SK-N-MC (cell line): Measurements from ENCODE around the gene DACT2.

ENCODE experiments used
- DNase-seq: peaks from one replicate; pipeline ENCODE4 v3.0.0-alpha.2; 2011; ENCODE audit warnings: low read depth, low spot score
- H3K27ac ChIP-seq: fragments of 200-600 bp; sonication (generic); 2 replicates; pipeline ENCODE4 v1.5.1; 2016; ENCODE audit warnings: mixed run types
- H3K36me3 ChIP-seq: fragments of 200-600 bp; sonication (generic); 2 replicates; pipeline ENCODE4 v1.6.1; 2017; ENCODE audit warnings: antibody characterized with exemption, low read length, mixed read lengths; ENCODE audit not compliant: insufficient read depth
- H3K4me3 ChIP-seq: fragments of 200-600 bp; sonication (generic); 2 replicates; pipeline ENCODE4 v1.5.1; 2016
- H3K9ac ChIP-seq: fragments of 200-600 bp; sonication (generic); 2 replicates; pipeline ENCODE4 v1.8.0; 2017; ENCODE audit warnings: mixed run types, mixed read lengths; ENCODE audit not compliant: insufficient read length
- H3K9me3 ChIP-seq: fragments of 200-600 bp; sonication (generic); 2 replicates; pipeline ENCODE4 v1.6.1; 2017; ENCODE audit warnings: low read depth, mild to moderate bottlenecking, antibody characterized with exemption, low read length, moderate library complexity, mixed read lengths
- EZH2 ChIP-seq: fragments of 200-600 bp; sonication (generic); IDR thresholded peaks from one replicate; pipeline ENCODE4 v1.6.1; 2017; ENCODE audit warnings: antibody characterized with exemption
- FOXP2 ChIP-seq: optimal IDR thresholded peaks from 2 replicates; pipeline ENCODE3; 2011; ENCODE audit warnings: mild to moderate bottlenecking, moderate library complexity; ENCODE audit not compliant: insufficient read depth; ENCODE audit errors: extremely low read length, control extremely low read depth
- POLR2AphosphoS5 ChIP-seq: IDR thresholded peaks from 2 replicates; pipeline ENCODE4 v1.6.1; 2012; ENCODE audit warnings: mild to moderate bottlenecking, low read depth, low read length, borderline replicate concordance

DACT2 gene

GRCh38 chr6:168333491-168333890 is 13.9 kb upstream of the DACT2 start:
- TF ChIP-seq EZH2: no peak
- TF ChIP-seq POLR2AphosphoS5: no peak
- TF ChIP-seq FOXP2: no peak
- H3K36me3 ChIP-seq: no peaks in the 10 kb centered on the region
- no peak overlapping the region for H3K4me3 ChIP-seq
- DNase-seq: no peak
- no peak overlapping the region for H3K27ac ChIP-seq
- H3K9me3 ChIP-seq: no peaks in the 10 kb centered on the region
- no peak overlapping the region for H3K9ac ChIP-seq

GRCh38 chr6:168333039-168333438 is 13.5 kb upstream of the DACT2 start:
- no peak for DNase-seq

DNA sequence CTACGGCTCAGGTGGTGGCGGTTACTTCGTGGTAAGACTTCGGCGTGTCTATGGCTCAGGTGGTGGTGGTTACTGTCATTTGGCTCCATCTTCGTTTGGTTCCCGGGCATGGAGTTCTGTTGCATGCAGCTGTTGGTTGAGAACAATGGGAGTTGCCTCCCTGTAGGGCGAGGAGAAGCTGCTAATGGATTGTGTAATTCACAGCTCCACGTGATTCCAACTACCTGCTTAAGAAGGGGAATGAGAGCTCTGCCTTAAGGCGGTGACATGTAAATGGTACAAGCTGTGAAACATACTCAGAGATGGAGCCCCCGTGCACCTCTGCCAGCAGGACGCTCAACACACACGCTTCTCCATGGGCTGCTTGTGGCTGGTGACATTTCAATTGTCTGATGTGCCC is 12.4 kb upstream of the DACT2 start:
- no peak for DNase-seq
- no peak for TF ChIP-seq EZH2
- no peak for TF ChIP-seq POLR2AphosphoS5
- no peak for TF ChIP-seq FOXP2
- Histone ChIP-seq H3K36me3 (no peaks in the 10 kb centered on the region), H3K9ac (no peak overlapping the region), H3K4me3 (no peak overlapping the region), H3K9me3 (no peaks in the 10 kb centered on the region), H3K27ac (no peak overlapping the region)

More at GRCh38 chr6:168333039-168333438, 13.5 kb upstream of the DACT2 start:
- Histone ChIP-seq H3K4me3 (no peak overlapping the region), H3K36me3 (no peaks in the 10 kb centered on the region), H3K27ac (no peak overlapping the region), H3K9ac (no peak overlapping the region), H3K9me3 (no peaks in the 10 kb centered on the region)
- TF ChIP-seq POLR2AphosphoS5 (no peak), FOXP2 (no peak), EZH2 (no peak)

- H3K9me3 ChIP-seq: no peaks in the 10 kb centered on the region
- no peak overlapping the region for H3K4me3 ChIP-seq
- DNase-seq: no peak
- no peak for TF ChIP-seq EZH2
- no peak for TF ChIP-seq FOXP2
- TF ChIP-seq POLR2AphosphoS5: no peak
- no peak overlapping the region for H3K27ac ChIP-seq
- no peaks in the 10 kb centered on the region for H3K36me3 ChIP-seq
- no peak overlapping the region for H3K9ac ChIP-seq
These were observed 11.5 kb upstream of the DACT2 start for GRCh38 chr6:168331058-168331457.

DNA sequence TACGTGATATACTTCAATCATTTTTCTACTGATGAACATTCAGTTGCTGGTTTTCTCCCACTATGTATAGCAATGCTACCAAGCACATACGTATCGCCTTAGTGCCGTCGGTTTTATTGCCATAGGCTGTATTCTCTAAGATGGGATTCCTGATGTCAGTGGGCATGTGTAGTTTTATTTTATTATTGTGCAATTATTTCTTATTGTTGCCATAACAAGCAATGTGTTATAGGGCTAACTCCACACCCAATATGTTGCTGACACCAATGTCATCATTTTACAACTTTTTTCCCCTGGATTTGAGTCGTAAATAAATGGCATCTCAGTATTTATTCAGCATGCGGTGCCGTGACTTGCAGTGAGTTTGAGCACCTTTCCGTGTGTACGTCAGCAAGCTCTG is 10.8 kb upstream of the DACT2 start:
- no peak for DNase-seq
- H3K36me3 ChIP-seq: no peaks in the 10 kb centered on the region
- H3K4me3 ChIP-seq: no peak overlapping the region
- no peak for TF ChIP-seq POLR2AphosphoS5
- no peak for TF ChIP-seq FOXP2
- TF ChIP-seq EZH2: no peak
- H3K9me3 ChIP-seq: no peaks in the 10 kb centered on the region
- H3K9ac ChIP-seq: no peak overlapping the region
- H3K27ac ChIP-seq: no peak overlapping the region

DNA sequence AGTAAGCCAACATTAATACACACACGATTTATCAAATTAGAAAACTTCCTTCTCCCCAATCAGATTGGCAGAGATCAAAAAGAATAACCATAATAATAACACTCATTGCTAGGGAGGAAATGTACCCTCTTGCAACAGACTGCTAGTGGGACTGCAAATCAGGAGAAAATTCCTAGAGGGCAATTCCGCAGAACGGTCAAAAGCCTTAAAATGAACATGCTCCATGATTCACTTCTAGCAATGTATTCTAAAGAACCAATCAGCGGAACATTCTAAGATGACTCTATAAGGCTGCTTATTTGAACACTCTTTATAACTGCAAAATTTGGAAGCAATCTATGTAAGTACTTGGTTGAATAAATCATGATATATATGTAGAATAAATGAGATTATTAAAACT is 8.5 kb upstream of the DACT2 start:
- H3K4me3 ChIP-seq: no peak overlapping the region

GRCh38 chr6:168326294-168327261 is 7.0 kb upstream of the DACT2 start:
- H3K9ac ChIP-seq: no peak overlapping the region
- no peak for DNase-seq
- no peak overlapping the region for H3K27ac ChIP-seq
- no peaks in the 10 kb centered on the region for H3K9me3 ChIP-seq
- no peak overlapping the region for H3K4me3 ChIP-seq
- no peaks in the 10 kb centered on the region for H3K36me3 ChIP-seq
- no peak for TF ChIP-seq POLR2AphosphoS5
- no peak for TF ChIP-seq FOXP2
- no peak for TF ChIP-seq EZH2

More for the DNA sequence above, 8.5 kb upstream of the DACT2 start:
- H3K9me3 ChIP-seq: no peaks in the 10 kb centered on the region
- H3K36me3 ChIP-seq: no peaks in the 10 kb centered on the region
- no peak for TF ChIP-seq FOXP2
- no peak for TF ChIP-seq EZH2
- no peak for TF ChIP-seq POLR2AphosphoS5
- H3K27ac ChIP-seq: no peak overlapping the region
- DNase-seq: no peak
- no peak overlapping the region for H3K9ac ChIP-seq

DNA sequence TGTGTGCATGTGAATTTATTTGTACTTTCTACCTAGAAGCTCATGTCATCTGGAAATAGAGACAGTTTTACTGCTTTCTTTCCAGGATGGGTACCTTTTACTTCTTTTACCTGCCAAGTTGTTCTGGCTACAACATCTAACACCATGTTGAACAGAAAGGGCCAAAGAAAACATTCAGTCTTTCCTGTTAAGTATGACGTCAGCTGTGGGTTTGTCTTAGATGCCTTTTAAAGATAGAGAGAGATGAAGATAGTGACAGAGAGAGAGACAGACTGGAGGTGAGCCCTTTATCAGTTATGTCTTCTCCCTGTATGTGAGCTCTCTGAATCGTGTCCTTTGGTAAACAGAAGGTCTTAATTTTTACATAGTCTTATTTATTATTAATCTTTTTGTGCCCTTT is 3.4 kb upstream of the DACT2 start:
- no peaks in the 10 kb centered on the region for H3K9me3 ChIP-seq
- H3K9ac ChIP-seq: no peak overlapping the region
- no peaks in the 10 kb centered on the region for H3K36me3 ChIP-seq
- no peak for TF ChIP-seq FOXP2
- TF ChIP-seq EZH2: no peak
- no peak for TF ChIP-seq POLR2AphosphoS5
- H3K27ac ChIP-seq: no peak overlapping the region
- DNase-seq: no peak
- no peak overlapping the region for H3K4me3 ChIP-seq
